Lung (tissue), 12 donors: ENCODE data around the gene ULK4. TPM values are rescaled to one million over a fixed set of nuclear protein-coding genes. Genes with fewer than 3 reads are reported as not detected.

Experiments used
- ATAC-seq: fragments of 200-7000 bp; cut with Tn5 transposase; one replicate; pipeline ENCODE4 v1.9.1; 2020; ENCODE audit warnings: moderate number of reproducible peaks; ENCODE audit not compliant: insufficient read depth, low FRiP score
- DNase-seq, 3 donors: peaks; one replicate each; pipeline ENCODE4 v3.0.0-alpha.2; 2013 to 2017
- H3K27ac ChIP-seq, 2 donors: one replicate each; pipeline ENCODE4 v1.5.1; 2013; ENCODE audit warnings: mild to moderate bottlenecking in 2 of 2, moderate library complexity in 2 of 2, control low read depth in 1 of 2, inconsistent platforms in 1 of 2, low read depth in 1 of 2, low read length in 1 of 2
- H3K27me3 ChIP-seq, 3 donors: one replicate each; pipeline ENCODE4 v1.5.1; 2013; ENCODE audit warnings: low read length in 2 of 3; ENCODE audit not compliant: control insufficient read depth in 3 of 3, insufficient read depth in 3 of 3
- H3K36me3 ChIP-seq, 4 donors: one replicate each; pipeline ENCODE4 v1.5.1; 2013; ENCODE audit warnings: low read length in 4 of 4, mild to moderate bottlenecking in 1 of 4, moderate library complexity in 1 of 4; ENCODE audit not compliant: control insufficient read depth in 4 of 4, insufficient read depth in 4 of 4
- H3K4me1 ChIP-seq, 5 donors: one replicate each; pipeline ENCODE4 v1.5.1; 2013; ENCODE audit warnings: low read length in 5 of 5, mild to moderate bottlenecking in 2 of 5, moderate library complexity in 1 of 5; ENCODE audit not compliant: control insufficient read depth in 5 of 5, insufficient read depth in 5 of 5
- H3K4me3 ChIP-seq: one replicate; pipeline ENCODE4 v1.5.1; 2013; ENCODE audit warnings: mild to moderate bottlenecking, control low read depth, moderate library complexity
- H3K9ac ChIP-seq, 2 donors: one replicate each; pipeline ENCODE4 v1.5.1; 2013; ENCODE audit warnings: low read length in 2 of 2, control low read depth in 1 of 2; ENCODE audit not compliant: insufficient read depth in 1 of 2
- H3K9me3 ChIP-seq, 4 donors: one replicate each; pipeline ENCODE4 v1.5.1; 2013; ENCODE audit warnings: low read length in 3 of 4, mild to moderate bottlenecking in 1 of 4, moderate library complexity in 1 of 4; ENCODE audit not compliant: control insufficient read depth in 4 of 4, insufficient read depth in 3 of 4
- CTCF ChIP-seq: IDR thresholded peaks from 2 replicates; pipeline ENCODE4 v1.5.1; 2012; ENCODE audit warnings: mild to moderate bottlenecking; ENCODE audit errors: control extremely low read depth, extremely low read depth
- WGBS, 2 donors: extraction: QIAGEN DNeasy Blood & Tissue Kit; methylation state at CpG; one replicate each; pipeline ENCODE4 v1.1.7; 2013; 5-methylcytosine and 5-hydroxymethylcytosine counted together
- polyA plus RNA-seq, 2 donors: library from polyadenylated mRNA; stranded (reverse); fragments of 200-250 nt; gene quantifications; one replicate each; pipeline ENCODE4 v1.2.1, GENCODE V29; 2013
- total RNA-seq, 2 donors: library from RNA; depleted of rRNA in 1 of 2; stranded (reverse); fragments of >200 nt in 1 of 2; gene quantifications; one replicate each; pipeline ENCODE4 v1.2.1, GENCODE V29; 2014 to 2021
- donor health status: control.
- donor health status: control.
- donor health status: Bipolar disorder and iron deficiency.
- donor health status: healthy.
- donor health status: DM: yes; HTN: yes; CAD: no.

The ULK4 gene
- total and polyA plus RNA-seq, 4 donors = 2.8 to 56.0 (median 12.6) TPM

GRCh38 chr3:41684797-41685735, 276.8 kb downstream of the ULK4 start:
- no peak overlapping the region for H3K4me3 ChIP-seq
- H3K36me3 ChIP-seq = no peaks in the 10 kb centered on the region
- H3K4me1 ChIP-seq = peaks cover 0 to 8% (median 0%) of the 10 kb centered on the region in 5 donors
- WGBS, 2 donors = 95 to 96% methylated on average over 4 of the region's 4 CpGs
- no peaks in the 10 kb centered on the region for H3K27me3 ChIP-seq
- H3K9me3 ChIP-seq = peaks cover 0 to 2% (median 0%) of the 10 kb centered on the region in 4 donors
- no peak for ATAC-seq
- no peak for DNase-seq
- TF ChIP-seq CTCF = no peak
- no peak overlapping the region for H3K9ac ChIP-seq
- no peak overlapping the region for H3K27ac ChIP-seq

- 83 to 91% methylated on average over 10 of the region's 10 CpGs for WGBS, 2 donors
- no peak for DNase-seq
- H3K9ac ChIP-seq = no peak overlapping the region
- peaks cover 0 to 11% (median 0%) of the 10 kb centered on the region in 5 donors for H3K4me1 ChIP-seq
- no peaks in the 10 kb centered on the region for H3K27me3 ChIP-seq
- peaks cover 0 to 2% (median 0%) of the 10 kb centered on the region in 4 donors for H3K9me3 ChIP-seq
- no peak overlapping the region for H3K4me3 ChIP-seq
- TF ChIP-seq CTCF = no peak
- no peak for ATAC-seq
- H3K36me3 ChIP-seq = no peaks in the 10 kb centered on the region
- no peak overlapping the region for H3K27ac ChIP-seq
These were observed 278.1 kb downstream of the ULK4 start for GRCh38 chr3:41683666-41684350.

GRCh38 chr3:41682996-41683395, 278.9 kb downstream of the ULK4 start:
- Histone ChIP-seq H3K4me3 (no peak overlapping the region), H3K27ac (no peak overlapping the region), H3K9me3 (peaks cover 0 to 2% (median 0%) of the 10 kb centered on the region in 4 donors), H3K27me3 (no peaks in the 10 kb centered on the region), H3K4me1 (peaks cover 0 to 11% (median 0%) of the 10 kb centered on the region in 5 donors), H3K9ac (no peak overlapping the region), H3K36me3 (no peaks in the 10 kb centered on the region)
- ATAC-seq (no peak), DNase-seq (no peak)
- no peak for TF ChIP-seq CTCF
- WGBS, 2 donors = 95 to 98% methylated on average over 6 of the region's 6 CpGs
